T-cell (primary cell): ENCODE results near the gene KIAA1614. TPM values are rescaled to one million over a fixed set of nuclear protein-coding genes. Genes with fewer than 3 reads are reported as not detected.
A peak's percentile ranks its signal among the peaks of the same experiment; 100 is the strongest.

ENCODE experiments used
- ATAC-seq, 4 experiments: fragments of 200-7000 bp in 3 of 4; fragments of 150-1000 bp in 1 of 4; cut with Tn5 transposase; replicated peaks in 1 of 4; 1 replicate in 3 of 4; 2 replicates in 1 of 4; pipeline ENCODE4 v1.10.0; 2021; ENCODE audit warnings: moderate library complexity in 3 of 4, mild to moderate bottlenecking in 2 of 4, moderate number of reproducible peaks in 1 of 4
- CTCF ChIA-PET, 2 donors: fragments of 300-600 bp; sonication (Branson Sonifier 250); formaldehyde crosslinking; loops; one replicate each; lab custom pipeline; 2022; ENCODE audit warnings: antibody characterized with exemption in 2 of 2; lab: Charles Lee
- POLR2A ChIA-PET, 2 donors: fragments of 300-600 bp; sonication (Branson Sonifier 250); formaldehyde crosslinking; loops; one replicate each; lab custom pipeline; 2022; ENCODE audit warnings: antibody characterized with exemption in 2 of 2; lab: Charles Lee
- DNase-seq, 35 experiments: peaks; one replicate each; pipeline versions ENCODE4 v3.0.0 to v3.0.0-alpha.2; 2013 to 2023
- H3K27ac ChIP-seq: one replicate; pipeline ENCODE4 v1.5.1; 2013; ENCODE audit warnings: low read length
- H3K27me3 ChIP-seq, 2 experiments: replicated peaks in 1 of 2; 1 replicate in 1 of 2; 2 replicates in 1 of 2; pipeline versions ENCODE4 v1.6.1 to v1.7.0; 2013; ENCODE audit warnings: low read length in 1 of 2, mixed read lengths in 1 of 2; ENCODE audit not compliant: control insufficient read depth in 2 of 2, insufficient read depth in 2 of 2; ENCODE audit errors: extremely low read depth in 1 of 2
- H3K36me3 ChIP-seq, 2 donors: 1 replicate in 1 of 2; 2 replicates in 1 of 2; pipeline versions ENCODE4 v1.6.1 to v1.7.0; 2013; ENCODE audit warnings: low read length in 1 of 2; ENCODE audit not compliant: control insufficient read depth in 2 of 2, insufficient read depth in 1 of 2; ENCODE audit errors: extremely low read depth in 1 of 2
- H3K4me1 ChIP-seq, 2 experiments: 1 replicate in 1 of 2; 2 replicates in 1 of 2; pipeline versions ENCODE4 v1.6.1 to v1.7.0; 2013; ENCODE audit warnings: low read length in 2 of 2, mixed read lengths in 1 of 2; ENCODE audit not compliant: insufficient read depth in 2 of 2, control insufficient read depth in 1 of 2; ENCODE audit errors: extremely low read depth in 1 of 2
- H3K4me3 ChIP-seq, 2 donors: 1 replicate in 1 of 2; 2 replicates in 1 of 2; pipeline versions ENCODE4 v1.5.1 to v1.7.0; 2013; ENCODE audit warnings: mild to moderate bottlenecking in 2 of 2, low read length in 1 of 2, moderate library complexity in 1 of 2; ENCODE audit not compliant: control insufficient read depth in 1 of 2; ENCODE audit errors: extremely low read depth in 1 of 2
- H3K9me3 ChIP-seq: 2 replicates; pipeline ENCODE4 v1.7.0; 2013
- H3K27ac Mint-ChIP-seq, 2 donors: one replicate each; pipeline ENCODE4 v1.8.0; 2020 to 2021; ENCODE audit warnings: mild to moderate bottlenecking in 2 of 2, mixed read lengths in 2 of 2
- H3K27me3 Mint-ChIP-seq, 2 donors: one replicate each; pipeline ENCODE4 v1.8.0; 2021 to 2022; ENCODE audit warnings: mixed read lengths in 2 of 2
- H3K36me3 Mint-ChIP-seq: one replicate; pipeline ENCODE4 v1.8.0; 2021; ENCODE audit warnings: mixed read lengths
- H3K4me1 Mint-ChIP-seq, 3 donors: one replicate each; pipeline ENCODE4 v1.8.0; 2020 to 2022; ENCODE audit warnings: mixed read lengths in 3 of 3, mild to moderate bottlenecking in 1 of 3
- H3K4me3 Mint-ChIP-seq, 3 donors: one replicate each; pipeline ENCODE4 v1.8.0; 2020 to 2022; ENCODE audit warnings: mild to moderate bottlenecking in 3 of 3, mixed read lengths in 3 of 3, moderate library complexity in 3 of 3
- H3K9me3 Mint-ChIP-seq, 3 donors: one replicate each; pipeline ENCODE4 v1.8.0; 2020 to 2022; ENCODE audit warnings: mixed read lengths in 3 of 3
- WGBS: methylation state at CpG from one replicate; pipeline ENCODE4 v1.1.5; 2013; ENCODE audit warnings: missing lambda C conversion rate; ENCODE audit not compliant: insufficient coverage; 5-methylcytosine and 5-hydroxymethylcytosine counted together
- total RNA-seq, 35 experiments: library from RNA in 6 of 35; stranded (reverse) in 6 of 35; fragments of 120-200 nt in 1 of 35; gene quantifications; one replicate each; pipeline versions ENCODE4 v1.2.1 to v1.2.4 and lab custom pipeline; 2013 to 2026

The KIAA1614 gene
- total RNA-seq, 5 donors from 2014 or later (not counting 1 experiment from before 2014, with no cell fraction given), result 0.05 to 0.38 (median 0.20) TPM

DNA sequence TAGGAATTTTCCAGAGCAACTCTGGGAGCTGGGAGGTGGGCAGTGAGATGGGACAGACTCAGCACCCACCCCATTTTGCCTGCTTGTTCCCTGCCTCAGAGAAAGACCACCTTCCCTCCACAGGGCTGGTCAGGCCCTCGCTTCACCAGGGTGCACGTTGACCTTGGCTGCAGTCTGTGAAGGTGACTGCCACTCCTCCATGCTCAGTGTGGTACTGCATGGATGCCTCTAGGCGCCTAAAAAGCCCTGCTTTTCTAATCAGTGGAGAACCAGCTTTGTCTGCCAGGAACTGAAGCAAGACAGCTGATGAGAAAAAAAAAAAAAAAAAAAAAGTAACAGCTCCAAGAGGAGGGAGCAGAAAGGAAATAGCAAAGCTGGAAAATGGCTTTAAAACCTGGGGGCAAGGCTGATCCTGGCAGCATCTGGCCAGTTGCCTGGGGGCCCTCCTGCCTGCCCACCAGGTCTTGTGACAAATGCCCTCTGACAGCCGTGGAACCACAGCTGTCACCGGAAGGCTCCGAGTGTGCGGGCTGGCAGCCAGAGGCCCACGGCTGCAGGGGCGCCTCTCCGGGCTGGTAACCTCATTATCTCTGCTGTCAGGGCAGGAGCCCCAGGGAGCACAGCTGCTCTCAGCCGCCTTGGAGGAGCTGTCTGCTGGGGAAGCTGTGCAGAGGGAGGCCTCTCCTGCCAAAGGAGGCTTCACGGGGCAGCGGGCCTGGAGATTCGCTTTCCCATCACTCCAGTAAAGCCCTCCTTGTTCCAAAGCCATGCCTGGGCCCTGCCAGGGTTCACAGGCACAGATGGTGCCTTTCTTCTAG lies 13.7 kb downstream of the KIAA1614 start:
- Mint-ChIP-seq H3K9me3 (no peaks in the 10 kb centered on the region), H3K4me1 (peaks cover 0 to 8% (median 3%) of the 10 kb centered on the region in 3 donors), H3K27ac (no peak overlapping the region), H3K27me3 (peaks cover 0 to 8% of the 10 kb centered on the region in 2 donors), H3K36me3 (no peaks in the 10 kb centered on the region), H3K4me3 (no peak overlapping the region)
- peak in 2 of 35 experiments; percentile 2 to 14 for DNase-seq
- Histone ChIP-seq H3K4me3 (peak overlapping the region in 1 of 2 donors; percentile 21), H3K9me3 (no peaks in the 10 kb centered on the region), H3K27ac (no peak overlapping the region), H3K4me1 (peaks cover 3 to 5% of the 10 kb centered on the region in 2 experiments), H3K27me3 (peaks cover 0 to 30% of the 10 kb centered on the region in 2 experiments), H3K36me3 (no peaks in the 10 kb centered on the region)
- ChIA-PET CTCF (interaction anchor here (0.6 kb wide), 2 partner anchors 78 to 186 kb away, joined by 3 read pairs; no protein-coding TSS in a partner anchor), POLR2A (interaction anchor here (0.6 to 0.7 kb wide), 2 partner anchors 85 to 369 kb away, joined by 3 to 10 read pairs; no protein-coding TSS in a partner anchor)
- ATAC-seq, result peak; percentile 44 to 57 (median 50)
- WGBS, result 49% methylated on average over 9 of the region's 14 CpGs

DNA sequence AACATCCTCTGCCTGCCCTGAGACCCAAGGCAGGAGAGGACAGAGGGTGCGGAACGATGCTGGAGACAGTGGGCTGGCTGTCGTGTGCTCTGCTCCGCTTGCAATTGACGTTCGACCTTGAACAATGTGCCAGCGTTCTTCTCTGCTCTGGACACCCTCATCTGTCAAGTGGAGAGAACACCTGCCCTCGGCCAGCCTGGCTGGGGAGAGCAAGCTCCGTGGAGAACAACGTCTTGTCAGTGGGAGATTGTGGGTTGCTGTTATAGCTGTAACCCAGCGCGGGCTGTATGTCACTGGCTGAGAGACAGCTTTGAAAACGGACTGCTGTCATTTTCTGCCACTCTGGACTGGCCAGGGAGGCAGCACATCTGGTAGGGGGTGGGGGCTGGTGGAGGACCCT lies 14.7 kb downstream of the KIAA1614 start:
- 76% methylated on average over 11 of the region's 13 CpGs for WGBS
- ChIA-PET CTCF (no interaction called here), POLR2A (no interaction called here)
- Histone ChIP-seq H3K4me1 (peaks cover 3 to 5% of the 10 kb centered on the region in 2 experiments), H3K36me3 (no peaks in the 10 kb centered on the region), H3K4me3 (no peak overlapping the region), H3K27me3 (peaks cover 0 to 26% of the 10 kb centered on the region in 2 experiments), H3K27ac (no peak overlapping the region), H3K9me3 (no peaks in the 10 kb centered on the region)
- H3K27ac Mint-ChIP-seq, result no peak overlapping the region
- DNase-seq (no peak), ATAC-seq (no peak)
- peaks cover 0 to 5% of the 10 kb centered on the region in 2 donors for H3K27me3 Mint-ChIP-seq
- no peaks in the 10 kb centered on the region for H3K9me3 Mint-ChIP-seq
- no peaks in the 10 kb centered on the region for H3K36me3 Mint-ChIP-seq
- H3K4me1 Mint-ChIP-seq, result peaks cover 0 to 8% (median 3%) of the 10 kb centered on the region in 3 donors
- H3K4me3 Mint-ChIP-seq, result no peak overlapping the region

DNA sequence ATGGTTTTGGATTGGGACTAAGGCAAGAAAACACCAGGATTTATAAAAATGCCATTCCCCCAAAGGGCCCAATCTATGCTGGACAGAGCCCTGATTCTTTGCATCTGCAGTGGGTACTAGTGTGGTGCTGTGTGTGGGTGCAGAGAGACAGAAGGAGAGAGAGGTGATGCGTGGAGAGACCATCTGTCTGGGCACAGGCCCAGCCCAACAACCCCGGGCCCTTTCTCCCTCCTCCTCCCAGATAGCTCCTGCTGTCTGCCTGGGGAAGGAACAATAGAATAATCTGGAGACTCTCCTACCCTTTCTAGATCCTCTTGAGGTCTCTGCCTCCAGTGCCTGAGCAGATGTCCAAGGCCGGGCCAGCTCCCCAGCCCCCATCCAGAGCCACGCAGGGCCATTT lies 15.1 kb downstream of the KIAA1614 start:
- Mint-ChIP-seq H3K27ac (no peak overlapping the region), H3K27me3 (peaks cover 0 to 5% of the 10 kb centered on the region in 2 donors), H3K9me3 (no peaks in the 10 kb centered on the region), H3K36me3 (no peaks in the 10 kb centered on the region), H3K4me1 (peaks cover 0 to 8% (median 3%) of the 10 kb centered on the region in 3 donors), H3K4me3 (no peak overlapping the region)
- Histone ChIP-seq H3K4me1 (peaks cover 3 to 5% of the 10 kb centered on the region in 2 experiments), H3K4me3 (no peak overlapping the region), H3K27me3 (peaks cover 0 to 26% of the 10 kb centered on the region in 2 experiments), H3K27ac (no peak overlapping the region), H3K9me3 (no peaks in the 10 kb centered on the region), H3K36me3 (no peaks in the 10 kb centered on the region)
- ATAC-seq (no peak), DNase-seq (no peak)
- ChIA-PET CTCF (no interaction called here), POLR2A (no interaction called here)
- WGBS, result no CpG with 5 or more reads among the region's 4 CpGs

DNA sequence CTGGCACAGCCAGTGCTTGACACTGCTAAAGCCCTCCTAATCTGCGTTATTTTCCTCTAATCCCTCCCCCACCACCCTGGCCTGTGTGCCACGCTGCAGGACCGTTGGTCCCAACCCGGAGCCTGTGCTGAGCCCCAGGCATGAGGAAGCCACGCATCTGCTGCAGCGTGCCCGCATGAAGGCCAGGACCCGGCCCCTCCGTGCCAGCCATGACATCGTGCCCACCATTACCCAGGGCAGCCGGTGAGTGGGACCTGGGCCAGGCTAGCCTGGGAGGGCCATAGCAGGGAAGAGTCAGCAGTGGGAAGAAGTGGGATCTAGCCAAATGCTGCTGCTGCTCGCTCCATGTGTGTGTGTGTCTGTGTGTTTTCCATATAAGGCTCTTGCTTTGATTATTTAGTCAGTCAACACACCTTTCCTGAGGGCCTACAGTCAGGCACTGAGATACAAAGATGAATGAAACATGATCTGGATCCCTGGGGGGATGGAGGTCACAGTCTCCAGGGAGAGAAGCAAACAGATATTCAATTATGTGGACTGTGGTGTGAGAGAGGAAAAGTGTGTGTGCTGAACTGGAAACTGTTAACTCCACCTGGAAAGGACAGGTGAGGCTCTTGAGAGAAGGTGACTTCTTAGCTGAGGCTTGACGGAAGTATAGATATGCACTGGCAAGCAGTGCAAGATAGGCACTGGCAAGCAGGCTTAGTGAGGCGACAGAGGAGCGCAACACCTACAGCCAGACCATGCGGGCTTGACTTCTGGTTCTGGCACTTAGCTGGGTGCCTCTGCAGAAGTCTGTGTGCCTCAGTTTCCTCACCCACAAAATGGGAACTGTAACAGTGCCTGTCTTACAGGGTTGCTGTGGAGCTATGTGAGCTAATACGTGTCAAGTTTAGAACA lies 15.9 kb downstream of the KIAA1614 start:
- WGBS, result 93% methylated on average over 12 of the region's 17 CpGs
- Histone ChIP-seq H3K27me3 (peaks cover 0 to 20% of the 10 kb centered on the region in 2 experiments), H3K4me1 (peaks cover 3 to 5% of the 10 kb centered on the region in 2 experiments), H3K9me3 (no peaks in the 10 kb centered on the region), H3K4me3 (no peak overlapping the region), H3K27ac (no peak overlapping the region), H3K36me3 (no peaks in the 10 kb centered on the region)
- no peaks in the 10 kb centered on the region for H3K9me3 Mint-ChIP-seq
- H3K4me3 Mint-ChIP-seq, result no peak overlapping the region
- DNase-seq (no peak), ATAC-seq (no peak)
- ChIA-PET POLR2A (no interaction called here), CTCF (no interaction called here)
- peaks cover 0 to 8% (median 3%) of the 10 kb centered on the region in 3 donors for H3K4me1 Mint-ChIP-seq
- no peak overlapping the region for H3K27ac Mint-ChIP-seq
- H3K36me3 Mint-ChIP-seq, result no peaks in the 10 kb centered on the region
- peaks cover 3 to 5% of the 10 kb centered on the region in 2 donors for H3K27me3 Mint-ChIP-seq

DNA sequence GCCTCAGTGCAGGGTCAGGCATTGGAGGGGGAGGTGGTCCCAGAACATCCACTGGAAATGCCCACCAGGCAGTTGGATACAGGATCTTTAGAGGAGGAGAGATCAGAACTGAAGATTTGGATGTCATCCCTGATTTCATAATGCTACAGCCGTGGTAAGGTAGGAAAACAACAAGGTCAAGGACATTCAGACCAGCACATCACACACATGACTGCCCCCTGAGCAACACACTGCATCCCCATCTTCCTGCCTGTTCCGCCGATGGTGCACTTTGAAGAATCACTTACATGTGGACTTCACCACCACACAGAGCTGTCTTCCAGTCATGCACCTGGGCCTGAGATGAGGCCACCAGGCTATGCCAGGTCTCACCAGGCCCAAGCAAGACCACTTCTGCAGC lies 16.7 kb downstream of the KIAA1614 start:
- H3K9me3 Mint-ChIP-seq, result no peaks in the 10 kb centered on the region
- no peak for DNase-seq
- ChIA-PET POLR2A (no interaction called here), CTCF (no interaction called here)
- Histone ChIP-seq H3K9me3 (no peaks in the 10 kb centered on the region), H3K4me1 (peaks cover 3 to 5% of the 10 kb centered on the region in 2 experiments), H3K36me3 (no peaks in the 10 kb centered on the region), H3K27ac (no peak overlapping the region), H3K4me3 (no peak overlapping the region), H3K27me3 (peaks cover 0 to 15% of the 10 kb centered on the region in 2 experiments)
- ATAC-seq, result no peak
- no peaks in the 10 kb centered on the region for H3K36me3 Mint-ChIP-seq
- H3K27ac Mint-ChIP-seq, result no peak overlapping the region
- peaks cover 0 to 8% (median 3%) of the 10 kb centered on the region in 3 donors for H3K4me1 Mint-ChIP-seq
- WGBS, result 95% methylated on average over 3 of the region's 3 CpGs
- H3K27me3 Mint-ChIP-seq, result peaks cover 3 to 5% of the 10 kb centered on the region in 2 donors
- no peak overlapping the region for H3K4me3 Mint-ChIP-seq

DNA sequence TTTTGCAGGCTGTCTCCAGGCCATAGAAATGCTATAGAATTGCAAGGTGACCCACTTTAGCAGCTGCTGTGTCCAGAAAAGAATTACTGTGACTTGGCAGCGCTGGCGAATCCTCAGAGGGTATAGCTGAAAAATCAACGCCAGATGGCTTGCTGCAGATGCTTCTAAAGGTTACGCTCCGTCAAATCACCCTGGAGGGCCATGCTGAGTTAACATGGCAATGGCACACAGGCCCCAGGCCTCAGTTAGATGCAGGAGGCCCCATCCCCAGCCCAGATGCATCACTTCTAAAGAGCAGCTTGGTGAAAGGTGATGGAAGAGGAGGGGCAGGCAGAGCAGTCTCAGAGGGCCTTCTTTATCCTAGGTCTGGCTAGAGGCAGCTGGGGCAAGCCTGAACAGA lies 18.0 kb downstream of the KIAA1614 start:
- ATAC-seq (no peak), DNase-seq (no peak)
- Mint-ChIP-seq H3K4me1 (peaks cover 0 to 11% (median 6%) of the 10 kb centered on the region in 3 donors), H3K4me3 (no peak overlapping the region), H3K27ac (no peak overlapping the region), H3K36me3 (no peaks in the 10 kb centered on the region), H3K27me3 (peaks cover 0 to 3% of the 10 kb centered on the region in 2 donors), H3K9me3 (no peaks in the 10 kb centered on the region)
- H3K36me3 ChIP-seq, result no peaks in the 10 kb centered on the region
- H3K4me1 ChIP-seq, result peaks cover 3 to 5% of the 10 kb centered on the region in 2 experiments
- ChIA-PET POLR2A (no interaction called here), CTCF (no interaction called here)
- H3K4me3 ChIP-seq, result no peak overlapping the region
- peaks cover 0 to 11% of the 10 kb centered on the region in 2 experiments for H3K27me3 ChIP-seq
- WGBS, result 77% methylated on average over 3 of the region's 5 CpGs
- no peaks in the 10 kb centered on the region for H3K9me3 ChIP-seq
- H3K27ac ChIP-seq, result no peak overlapping the region
